ENCODE measurements around the gene TBXA2R. TPM values are rescaled to one million over a fixed set of nuclear protein-coding genes. Genes with fewer than 3 reads are reported as not detected.

Gene TBXA2R
- total RNA-seq, 1 experiment from 2014 or later = not detected

DNA sequence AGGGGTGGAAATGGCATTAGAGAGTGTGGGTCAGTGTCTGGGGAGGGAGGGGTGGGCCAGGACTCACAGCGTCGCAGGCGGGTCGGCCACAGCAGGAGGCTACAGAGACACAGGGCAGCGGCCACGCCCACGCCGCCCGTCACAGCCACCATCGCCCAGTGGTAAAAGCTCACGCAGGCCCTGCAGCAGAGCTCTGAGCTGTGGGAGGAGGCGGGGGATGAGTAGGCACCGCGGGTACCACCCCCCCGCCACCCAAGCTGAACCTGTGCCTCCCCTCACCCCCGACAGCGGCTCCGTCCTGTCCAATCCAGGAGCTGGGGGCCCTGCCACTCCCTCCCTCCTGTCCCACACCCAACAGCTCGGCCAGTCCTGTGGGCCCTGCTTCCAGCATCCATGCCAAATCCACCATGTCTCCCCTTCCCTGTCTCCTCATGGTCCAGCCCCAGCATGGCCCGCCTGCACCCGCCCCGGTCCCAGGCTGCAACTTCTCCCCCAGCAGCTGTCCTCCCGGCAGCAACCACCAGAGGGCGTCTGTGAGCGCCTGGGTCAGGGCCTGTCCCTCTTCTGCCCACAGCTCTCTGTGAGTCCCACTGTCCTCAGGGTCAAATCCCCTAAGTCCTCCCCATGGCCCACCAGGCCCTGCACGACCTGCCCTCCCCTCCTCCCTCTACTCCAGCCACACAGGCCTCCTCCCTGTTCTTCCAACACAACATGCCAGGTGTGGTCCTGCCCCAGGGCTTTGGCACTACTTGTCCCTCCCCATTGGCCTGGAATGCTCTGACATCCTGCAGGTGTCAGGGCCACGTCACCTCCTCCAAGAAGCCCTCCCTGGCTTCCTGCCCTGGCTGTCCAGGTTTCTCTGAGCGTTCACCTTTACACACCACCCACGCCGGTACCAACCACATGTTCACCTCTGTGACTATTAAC, 61.7 kb downstream of the TBXA2R start:
- H3K4me1 Mint-ChIP-seq (ENCODE audit: insufficient read depth, unreplicated experiment) = peaks cover 11% of the 10 kb centered on the region
- POLR2A ChIA-PET = interaction anchor here (0.6 to 2.1 kb wide), 2 partner anchors 12 to 33 kb away, joined by 3 to 15 read pairs; partner anchors contain the start of gene MFSD12
- no TSS peak for BruUV-seq (replicated peaks)

More for the DNA sequence above, 61.7 kb downstream of the TBXA2R start:
- peaks cover 41% of the 10 kb centered on the region for H3K36me3 Mint-ChIP-seq (ENCODE audit: insufficient read depth, unreplicated experiment)
- TF ChIP-seq, protein P1, sequence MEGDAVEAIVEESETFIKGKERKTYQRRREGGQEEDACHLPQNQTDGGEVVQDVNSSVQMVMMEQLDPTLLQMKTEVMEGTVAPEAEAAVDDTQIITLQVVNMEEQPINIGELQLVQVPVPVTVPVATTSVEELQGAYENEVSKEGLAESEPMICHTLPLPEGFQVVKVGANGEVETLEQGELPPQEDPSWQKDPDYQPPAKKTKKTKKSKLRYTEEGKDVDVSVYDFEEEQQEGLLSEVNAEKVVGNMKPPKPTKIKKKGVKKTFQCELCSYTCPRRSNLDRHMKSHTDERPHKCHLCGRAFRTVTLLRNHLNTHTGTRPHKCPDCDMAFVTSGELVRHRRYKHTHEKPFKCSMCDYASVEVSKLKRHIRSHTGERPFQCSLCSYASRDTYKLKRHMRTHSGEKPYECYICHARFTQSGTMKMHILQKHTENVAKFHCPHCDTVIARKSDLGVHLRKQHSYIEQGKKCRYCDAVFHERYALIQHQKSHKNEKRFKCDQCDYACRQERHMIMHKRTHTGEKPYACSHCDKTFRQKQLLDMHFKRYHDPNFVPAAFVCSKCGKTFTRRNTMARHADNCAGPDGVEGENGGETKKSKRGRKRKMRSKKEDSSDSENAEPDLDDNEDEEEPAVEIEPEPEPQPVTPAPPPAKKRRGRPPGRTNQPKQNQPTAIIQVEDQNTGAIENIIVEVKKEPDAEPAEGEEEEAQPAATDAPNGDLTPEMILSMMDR (IDR thresholded peaks at IDR 0.05; ENCODE audit: unreplicated experiment) = peak; percentile 97
- H3K9me3 Mint-ChIP-seq (ENCODE audit: unreplicated experiment) = no peaks in the 10 kb centered on the region
- CTCF ChIA-PET = interaction anchor here (0.5 to 3.0 kb wide), 11 partner anchors 8 to 218 kb away, joined by 3 to 22 read pairs (median 3); partner anchors contain the start of genes MFSD12 and TJP3
- no peak overlapping the region for H3K4me3 Mint-ChIP-seq (ENCODE audit: unreplicated experiment)
- intact Hi-C loops (cut with micrococcal nuclease) = loop anchor here (1.0 kb wide), 1 partner anchor 73 kb away; no protein-coding TSS in a partner anchor
- H3K27me3 Mint-ChIP-seq (ENCODE audit: insufficient read depth, unreplicated experiment) = no peaks in the 10 kb centered on the region
- DNase-seq (ENCODE audit: unreplicated experiment) = peak; percentile 77
- H3K27ac Mint-ChIP-seq (ENCODE audit: low read depth, unreplicated experiment) = peak overlapping the region; percentile 85

Other genes starting within 250 kb of the TBXA2R start
- gene NFIC, start 240.3 kb downstream of the TBXA2R start, total RNA-seq (2022) = 83.4 and 85.5 TPM in 2 replicates
- gene SMIM24, start 126.3 kb downstream of the TBXA2R start, total RNA-seq (2022) = not detected in 2 replicates
- not detected in 2 replicates for gene SMIM44, start 123.4 kb downstream of the TBXA2R start, total RNA-seq (2022)
- 14.9 and 16.3 TPM in 2 replicates for gene DOHH, start 106.2 kb downstream of the TBXA2R start, total RNA-seq (2022)
- gene FZR1, start 100.6 kb downstream of the TBXA2R start, total RNA-seq (2022) = 46.4 and 48.9 TPM in 2 replicates
- gene TEKTIP1, start 67.7 kb downstream of the TBXA2R start, total RNA-seq (2022) = 0.49 and 1.0 TPM in 2 replicates
- 77.5 and 79.4 TPM in 2 replicates for gene MFSD12, start 49.3 kb downstream of the TBXA2R start, total RNA-seq (2022)
- 54.7 and 64.7 TPM in 2 replicates for gene HMG20B, start 33.9 kb downstream of the TBXA2R start, total RNA-seq (2022)
- not detected in 2 replicates for gene GIPC3, start 21.4 kb downstream of the TBXA2R start, total RNA-seq (2022)
- gene CACTIN, start 19.9 kb upstream of the TBXA2R start, total RNA-seq (2022) = 24.7 and 25.1 TPM in 2 replicates
- 13.3 and 15.8 TPM in 2 replicates for gene PIP5K1C, start 93.6 kb upstream of the TBXA2R start, total RNA-seq (2022)
- 0.69 and 1.6 TPM in 2 replicates for gene TJP3, start 101.5 kb upstream of the TBXA2R start, total RNA-seq (2022)
- 22.9 and 27.6 TPM in 2 replicates for gene APBA3, start 154.8 kb upstream of the TBXA2R start, total RNA-seq (2022)
- 85.0 and 85.7 TPM in 2 replicates for gene MRPL54, start 155.8 kb upstream of the TBXA2R start, total RNA-seq (2022)
- gene RAX2, start 165.4 kb upstream of the TBXA2R start, total RNA-seq (2022) = not detected in 2 replicates
- gene MATK, start 179.5 kb upstream of the TBXA2R start, total RNA-seq (2022) = not detected in 2 replicates